Measurements from ENCODE around the gene TANC1. TPM values are rescaled to one million over a fixed set of nuclear protein-coding genes. Genes with fewer than 3 reads are reported as not detected.

The TANC1 gene
- total and polyA plus RNA-seq, 2 donors (not counting 3 experiments of a cell fraction or from before 2014, with no cell fraction given): 58.9 to 99.4 TPM

GRCh38 chr2:159243529-159243928, 275.1 kb downstream of the TANC1 start:
- DNase-seq (ENCODE audit: low read depth, low spot score) (no peak), FAIRE-seq (no peak)
- Histone ChIP-seq H2AFZ (ENCODE audit: low read depth, low read length) (no peak overlapping the region), H4K20me1 (replicated peaks; ENCODE audit: control insufficient read depth, extremely low read depth, insufficient read depth, low read length) (no peaks in the 10 kb centered on the region), H3K9me1 (replicated peaks; ENCODE audit: control insufficient read depth, extremely low read depth, insufficient read depth, low read length) (no peaks in the 10 kb centered on the region), H3K79me2 (ENCODE audit: control insufficient read depth, insufficient read depth, low read length) (no peaks in the 10 kb centered on the region), H3K27ac (ENCODE audit: insufficient read depth, low read depth, low read length) (no peak overlapping the region), H3K27me3 (ENCODE audit: control insufficient read depth in 2 of 2, insufficient read depth in 2 of 2, low read length in 2 of 2) (no peaks in the 10 kb centered on the region), H3K9me3 (replicated peaks; ENCODE audit: control insufficient read depth, insufficient read depth, low read length) (no peaks in the 10 kb centered on the region), H3K4me3 (replicated peaks in 1 of 3; ENCODE audit: insufficient read depth in 1 of 3, low read depth in 1 of 3, low read length in 3 of 3) (no peak overlapping the region), H3K4me1 (ENCODE audit: control insufficient read depth, extremely low read depth, insufficient read depth, low read length) (no peaks in the 10 kb centered on the region), H3K4me2 (ENCODE audit: insufficient read depth, low read length) (no peak overlapping the region), H3K9ac (replicated peaks; ENCODE audit: extremely low read depth, insufficient read depth, low read length) (no peak overlapping the region), H3K36me3 (ENCODE audit: control insufficient read depth in 2 of 2, extremely low read depth in 1 of 2, insufficient read depth in 2 of 2, low read length in 2 of 2) (peaks cover 8 to 21% of the 10 kb centered on the region in 2 experiments)
- ChIA-PET POLR2A (no interaction called here), CTCF (interaction anchor here (0.6 kb wide), 1 partner anchor 9 kb away, joined by 3 read pairs; no protein-coding TSS in a partner anchor)
- dilution Hi-C loops (cut with MboI; ENCODE audit: extremely low pct_ligation_motif_present, low sequenced_read_pairs): no loop called here
- intact Hi-C loops (cut with micrococcal nuclease): no loop called here
- no TSS peak for BruUV-seq (replicated peaks)
- TF ChIP-seq MYC (IDR thresholded peaks at IDR 0.05; ENCODE audit: low read depth, low read length) (no peak), JUN (IDR thresholded peaks at IDR 0.05; ENCODE audit: borderline replicate concordance, insufficient read depth, insufficient read length, low read depth) (no peak), POLR2A (IDR thresholded peaks at IDR 0.05; ENCODE audit: low read depth, low read length) (no peak), CTCF (IDR thresholded peaks at IDR 0.05; ENCODE audit: extremely low read depth in 1 of 2, insufficient read depth in 1 of 2, low read depth in 1 of 2, low read length in 2 of 2) (no peak), FOS (IDR thresholded peaks at IDR 0.05; ENCODE audit: borderline replicate concordance, insufficient read depth, low read length) (no peak), GATA2 (IDR thresholded peaks at IDR 0.05; ENCODE audit: insufficient read depth, insufficient read length, low read depth, low read length) (no peak), MAX (IDR thresholded peaks at IDR 0.05; ENCODE audit: insufficient read depth, insufficient read length) (no peak), EZH2 (IDR thresholded peaks at IDR 0.05; ENCODE audit: borderline replicate concordance, low read depth, low read length, severe bottlenecking) (no peak), POLR2AphosphoS5 (IDR thresholded peaks at IDR 0.05; ENCODE audit: insufficient read depth, low read depth, low read length) (no peak)
